Measurements from ENCODE around the gene VPS50. TPM values are rescaled to one million over a fixed set of nuclear protein-coding genes. Genes with fewer than 3 reads are reported as not detected.

The VPS50 gene
- total RNA-seq, 1 experiment from 2014 or later = 9.2 TPM

GRCh38 chr7:93361853-93362252 is 129.7 kb downstream of the VPS50 start (continued):
- TF ChIP-seq SMAD4 (CRISPR knock-in tag; IDR thresholded peaks at IDR 0.05) = no peak
- TF ChIP-seq FOXP1 (CRISPR knock-in tag; IDR thresholded peaks at IDR 0.05; ENCODE audit: borderline replicate concordance) = no peak
- no peak for TF ChIP-seq MAX (CRISPR knock-in tag; IDR thresholded peaks at IDR 0.05)
- TF ChIP-seq E2F1 (CRISPR knock-in tag; IDR thresholded peaks at IDR 0.05) = no peak

- Mint-ChIP-seq H3K27me3 (ENCODE audit: low read depth) (peaks cover 3% of the 10 kb centered on the region; the same call in 1 of the 2 replicates), H3K27ac (no peak overlapping the region), H3K9me3 (peaks cover 5% of the 10 kb centered on the region), H3K4me1 (no peaks in the 10 kb centered on the region), H3K4me3 (no peak overlapping the region), H3K36me3 (peaks cover 4% of the 10 kb centered on the region)
- no peak for ATAC-seq
- TF ChIP-seq CDX4 (CRISPR knock-in tag; IDR thresholded peaks at IDR 0.05; ENCODE audit: borderline replicate concordance) (no peak), TCF7 (CRISPR knock-in tag; IDR thresholded peaks at IDR 0.05; ENCODE audit: low read depth) (no peak), CBFB (CRISPR knock-in tag; IDR thresholded peaks at IDR 0.05; ENCODE audit: low read depth) (no peak), GABPB1 (CRISPR knock-in tag; IDR thresholded peaks at IDR 0.05) (no peak), FOXP1 (CRISPR knock-in tag; IDR thresholded peaks at IDR 0.05; ENCODE audit: borderline replicate concordance) (no peak), TP53 (CRISPR knock-in tag; IDR thresholded peaks at IDR 0.05) (no peak)
- no peak for DNase-seq (ENCODE audit: low spot score)
- ChIA-PET CTCF (interaction anchor here (3.5 kb wide), 1 partner anchor 10 kb away, joined by 16 read pairs; no protein-coding TSS in a partner anchor), POLR2A (no interaction called here)
Measured at GRCh38 chr7:93364806-93365205, 132.6 kb downstream of the VPS50 start.

- Mint-ChIP-seq H3K27ac (no peak overlapping the region), H3K27me3 (ENCODE audit: low read depth) (peaks cover 3% of the 10 kb centered on the region; the same call in 1 of the 2 replicates), H3K4me3 (no peak overlapping the region), H3K36me3 (peaks cover 4% of the 10 kb centered on the region), H3K4me1 (no peaks in the 10 kb centered on the region), H3K9me3 (peaks cover 6% of the 10 kb centered on the region)
- CTCF ChIA-PET = interaction anchor here (3.5 kb wide), 1 partner anchor 9 kb away, joined by 16 read pairs; no protein-coding TSS in a partner anchor
- TF ChIP-seq CTCF (IDR thresholded peaks at IDR 0.05) (no peak), IRF1 (CRISPR knock-in tag; IDR thresholded peaks at IDR 0.05) (no peak), PREB (CRISPR knock-in tag; IDR thresholded peaks at IDR 0.05; ENCODE audit: borderline replicate concordance) (no peak), CDX4 (CRISPR knock-in tag; IDR thresholded peaks at IDR 0.05; ENCODE audit: borderline replicate concordance) (no peak), NFATC4 (CRISPR knock-in tag; IDR thresholded peaks at IDR 0.05) (no peak), SMAD4 (CRISPR knock-in tag; IDR thresholded peaks at IDR 0.05) (no peak), FOXK1 (CRISPR knock-in tag; IDR thresholded peaks at IDR 0.05) (no peak), MAX (CRISPR knock-in tag; IDR thresholded peaks at IDR 0.05) (no peak), CBFB (CRISPR knock-in tag; IDR thresholded peaks at IDR 0.05; ENCODE audit: low read depth) (no peak), ZSCAN18 (CRISPR knock-in tag; IDR thresholded peaks at IDR 0.05) (no peak), HMGA2 (CRISPR knock-in tag; IDR thresholded peaks at IDR 0.05) (no peak)
- POLR2A ChIA-PET = no interaction called here
- DNase-seq (ENCODE audit: low spot score) (no peak), ATAC-seq (no peak)
Measured at GRCh38 chr7:93365341-93365740, 133.2 kb downstream of the VPS50 start.
